ENCODE data around the gene BNIPL. TPM values are rescaled to one million over a fixed set of nuclear protein-coding genes. Genes with fewer than 3 reads are reported as not detected.

The BNIPL gene
- total and polyA plus RNA-seq, 8 donors, result 0.25 to 35.1 (median 1.3) TPM; not detected in 5

- peaks cover 0 to 19% (median 6%) of the 10 kb centered on the region in 4 donors for H3K4me1 ChIP-seq
- DNase-seq, result no peak
- peak overlapping the region in 3 of 5 donors; percentile 27 to 73 (median 48) for H3K27ac ChIP-seq
- H3K27me3 ChIP-seq, result no peaks in the 10 kb centered on the region
- no peak for TF ChIP-seq EP300 (IDR thresholded peaks at IDR 0.05)
- no peak for TF ChIP-seq POLR2AphosphoS5 (IDR thresholded peaks at IDR 0.05)
- TF ChIP-seq POLR2A (IDR thresholded peaks at IDR 0.05), result no peak
- TF ChIP-seq, protein P1, sequence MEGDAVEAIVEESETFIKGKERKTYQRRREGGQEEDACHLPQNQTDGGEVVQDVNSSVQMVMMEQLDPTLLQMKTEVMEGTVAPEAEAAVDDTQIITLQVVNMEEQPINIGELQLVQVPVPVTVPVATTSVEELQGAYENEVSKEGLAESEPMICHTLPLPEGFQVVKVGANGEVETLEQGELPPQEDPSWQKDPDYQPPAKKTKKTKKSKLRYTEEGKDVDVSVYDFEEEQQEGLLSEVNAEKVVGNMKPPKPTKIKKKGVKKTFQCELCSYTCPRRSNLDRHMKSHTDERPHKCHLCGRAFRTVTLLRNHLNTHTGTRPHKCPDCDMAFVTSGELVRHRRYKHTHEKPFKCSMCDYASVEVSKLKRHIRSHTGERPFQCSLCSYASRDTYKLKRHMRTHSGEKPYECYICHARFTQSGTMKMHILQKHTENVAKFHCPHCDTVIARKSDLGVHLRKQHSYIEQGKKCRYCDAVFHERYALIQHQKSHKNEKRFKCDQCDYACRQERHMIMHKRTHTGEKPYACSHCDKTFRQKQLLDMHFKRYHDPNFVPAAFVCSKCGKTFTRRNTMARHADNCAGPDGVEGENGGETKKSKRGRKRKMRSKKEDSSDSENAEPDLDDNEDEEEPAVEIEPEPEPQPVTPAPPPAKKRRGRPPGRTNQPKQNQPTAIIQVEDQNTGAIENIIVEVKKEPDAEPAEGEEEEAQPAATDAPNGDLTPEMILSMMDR (IDR thresholded peaks at IDR 0.05), result no peak
- H3K36me3 ChIP-seq, result peaks cover 26 to 51% (median 41%) of the 10 kb centered on the region in 4 donors
- 46 to 57% (median 53%) methylated on average over 4 of the region's 4 CpGs for WGBS, 5 donors
- no peak overlapping the region for H3K4me3 ChIP-seq
- H3K9me3 ChIP-seq, result no peaks in the 10 kb centered on the region
- intact Hi-C loops (cut with DNase I; ENCODE audit: low total_unique reads), result no loop called here
Observed at GRCh38 chr1:150995460-150995859, 40.9 kb upstream of the BNIPL start.

DNA sequence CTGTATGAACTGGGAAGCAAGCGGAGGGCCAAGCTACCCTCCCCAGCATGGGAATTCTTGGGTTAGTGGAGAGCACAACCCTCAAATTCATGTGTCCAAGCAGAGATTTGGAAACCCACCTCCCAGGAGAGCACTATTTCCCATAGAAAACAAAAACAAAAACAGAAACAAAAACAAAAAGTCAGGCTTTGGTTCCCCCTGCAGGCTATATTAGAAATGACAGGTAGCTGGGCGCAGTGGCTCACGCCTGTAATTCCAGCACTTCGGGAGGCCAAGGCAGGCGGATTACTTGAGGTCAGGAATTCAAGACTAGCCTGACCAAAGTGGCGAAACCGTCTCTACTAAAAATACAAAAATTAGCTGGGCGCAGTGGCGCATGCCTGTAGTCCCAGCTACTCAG is 40.5 kb upstream of the BNIPL start:
- peak; percentile 45 to 47 for DNase-seq
- Histone ChIP-seq H3K27ac (peak overlapping the region in 2 of 5 donors; percentile 48 to 73), H3K4me1 (peaks cover 0 to 20% (median 6%) of the 10 kb centered on the region in 4 donors), H3K36me3 (peaks cover 26 to 55% (median 46%) of the 10 kb centered on the region in 4 donors), H3K27me3 (no peaks in the 10 kb centered on the region), H3K4me3 (no peak overlapping the region), H3K9me3 (no peaks in the 10 kb centered on the region)
- intact Hi-C loops (cut with DNase I; ENCODE audit: low total_unique reads), result no loop called here
- WGBS, 5 donors, result 25 to 35% (median 26%) methylated on average over 9 of the region's 9 CpGs
- TF ChIP-seq POLR2A (IDR thresholded peaks at IDR 0.05), result no peak
- no peak for TF ChIP-seq EP300 (IDR thresholded peaks at IDR 0.05)
- peak in 2 of 3 donors; percentile 11 to 13 for TF ChIP-seq POLR2AphosphoS5 (IDR thresholded peaks at IDR 0.05)
- TF ChIP-seq, protein P1 (IDR thresholded peaks at IDR 0.05), result peak in 5 of 7 experiments; percentile 75 to 93 (median 89)

GRCh38 chr1:150997126-150997872 is 39.1 kb upstream of the BNIPL start:
- no peak for TF ChIP-seq POLR2AphosphoS5 (IDR thresholded peaks at IDR 0.05)
- TF ChIP-seq, protein P1 (IDR thresholded peaks at IDR 0.05), result no peak
- no peak for TF ChIP-seq POLR2A (IDR thresholded peaks at IDR 0.05)
- TF ChIP-seq EP300 (IDR thresholded peaks at IDR 0.05), result no peak
- H3K27ac ChIP-seq, result no peak overlapping the region
- H3K4me1 ChIP-seq, result peaks cover 0 to 29% (median 11%) of the 10 kb centered on the region in 4 donors
- no peaks in the 10 kb centered on the region for H3K27me3 ChIP-seq
- H3K36me3 ChIP-seq, result peaks cover 33 to 69% (median 59%) of the 10 kb centered on the region in 4 donors
- no peak for DNase-seq
- H3K4me3 ChIP-seq, result no peak overlapping the region
- 80 to 92% (median 83%) methylated on average over 17 to 20 of the region's 20 CpGs for WGBS, 5 donors
- H3K9me3 ChIP-seq, result no peaks in the 10 kb centered on the region
- intact Hi-C loops (cut with DNase I; ENCODE audit: low total_unique reads), result no loop called here

DNA sequence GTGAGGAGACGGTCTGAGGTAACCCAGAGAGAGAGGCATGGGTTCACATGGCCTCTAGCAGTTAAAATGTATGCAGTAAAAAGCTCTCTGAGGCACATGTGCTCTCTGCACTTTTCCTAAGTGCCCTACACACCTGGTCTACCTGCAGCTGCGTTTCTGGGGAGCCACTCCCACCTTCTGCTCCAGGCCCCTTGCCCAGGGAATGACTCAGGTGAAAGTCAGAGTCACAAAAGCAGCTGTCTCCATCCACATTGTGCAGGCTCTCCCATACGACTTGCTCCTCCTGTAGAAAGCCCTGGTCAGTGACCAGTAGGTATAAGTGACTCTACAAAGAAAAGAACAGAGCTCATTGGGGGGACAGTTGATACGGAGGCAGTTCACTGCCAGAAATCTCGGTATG is 38.4 kb upstream of the BNIPL start:
- Histone ChIP-seq H3K36me3 (peaks cover 33 to 72% (median 61%) of the 10 kb centered on the region in 4 donors), H3K4me3 (no peak overlapping the region), H3K9me3 (no peaks in the 10 kb centered on the region), H3K27ac (no peak overlapping the region), H3K27me3 (no peaks in the 10 kb centered on the region), H3K4me1 (peaks cover under 1 to 36% (median 17%) of the 10 kb centered on the region in 4 donors)
- intact Hi-C loops (cut with DNase I; ENCODE audit: low total_unique reads), result no loop called here
- DNase-seq, result no peak
- TF ChIP-seq POLR2A (IDR thresholded peaks at IDR 0.05) (no peak), EP300 (IDR thresholded peaks at IDR 0.05) (no peak), POLR2AphosphoS5 (IDR thresholded peaks at IDR 0.05) (no peak)
- TF ChIP-seq, protein P1 (IDR thresholded peaks at IDR 0.05), result no peak
- 53 to 70% (median 62%) methylated on average over 5 of the region's 5 CpGs for WGBS, 5 donors

All from stomach (tissue), 9 donors.